OCI-LY1 (cell line): ENCODE measurements around the gene LGALS9C.
"Not testable (repeated sequence)": the region's sequence is repeated elsewhere in the genome, so short reads cannot be mapped to it uniquely, and the experiment has no call there.

Experiments used
- H2AFZ ChIP-seq: fragments of 200-600 bp; sonication (generic), shearing (Covaris generic); 2 replicates; pipeline ENCODE4 v1.6.0; 2014; ENCODE audit warnings: antibody characterized with exemption, mild to moderate bottlenecking, low read length
- H3F3A ChIP-seq: fragments of 200-600 bp; sonication (generic), shearing (Covaris generic); 2 replicates; pipeline ENCODE4 v1.6.0; 2014; ENCODE audit warnings: mild to moderate bottlenecking, antibody characterized with exemption, low read length, moderate library complexity; ENCODE audit not compliant: insufficient read depth
- H3K27ac ChIP-seq: fragments of 200-600 bp; sonication (generic); 2 replicates; pipeline ENCODE4 v1.5.1; 2014; ENCODE audit warnings: low read length, mixed run types, mild to moderate bottlenecking, low read depth; ENCODE audit not compliant: poor library complexity, severe bottlenecking
- H3K27me3 ChIP-seq: fragments of 200-600 bp; sonication (generic); 2 replicates; pipeline ENCODE4 v1.6.0; 2014; ENCODE audit warnings: antibody characterized with exemption, mild to moderate bottlenecking, low read length, moderate library complexity; ENCODE audit not compliant: insufficient read depth
- H3K36me3 ChIP-seq: fragments of 200-600 bp; sonication (generic); 2 replicates; pipeline ENCODE4 v1.6.1; 2014; ENCODE audit warnings: mild to moderate bottlenecking, antibody characterized with exemption, low read length, moderate library complexity, mixed read lengths; ENCODE audit not compliant: insufficient read depth
- H3K4me1 ChIP-seq: fragments of 200-600 bp; sonication (generic); 2 replicates; pipeline ENCODE4 v1.5.1; 2014; ENCODE audit warnings: mild to moderate bottlenecking, low read length, moderate library complexity; ENCODE audit not compliant: insufficient read depth, severe bottlenecking
- H3K4me2 ChIP-seq: fragments of 200-600 bp; sonication (generic), shearing (Covaris generic); 2 replicates; pipeline ENCODE4 v1.6.1; 2014; ENCODE audit warnings: low read length
- H3K4me3 ChIP-seq: fragments of 200-600 bp; sonication (generic); 2 replicates; pipeline ENCODE4 v1.5.1; 2014; ENCODE audit warnings: low read length, low read depth, mild to moderate bottlenecking, mixed read lengths; ENCODE audit not compliant: poor library complexity, severe bottlenecking
- H3K79me2 ChIP-seq: fragments of 200-600 bp; shearing (Covaris generic); 2 replicates; pipeline ENCODE4 v1.6.1; 2016; ENCODE audit warnings: mixed run types, low read length, mixed read lengths; ENCODE audit not compliant: insufficient read depth
- H3K9ac ChIP-seq: fragments of 200-600 bp; sonication (generic), shearing (Covaris generic); 2 replicates; pipeline ENCODE4 v1.6.1; 2014; ENCODE audit warnings: mild to moderate bottlenecking, low read length, mixed read lengths
- H3K9me2 ChIP-seq: fragments of 200-600 bp; sonication (generic), shearing (Covaris generic); 2 replicates; pipeline ENCODE4 v1.6.1; 2014; ENCODE audit warnings: low read depth, mild to moderate bottlenecking, low read length, mixed read lengths
- H3K9me3 ChIP-seq: fragments of 200-600 bp; shearing (Covaris generic); 2 replicates; pipeline ENCODE4 v1.6.1; 2014; ENCODE audit warnings: low read length, mixed read lengths
- H4K20me1 ChIP-seq: fragments of 200-600 bp; sonication (generic), shearing (Covaris generic); 2 replicates; pipeline ENCODE4 v1.6.0; 2016; ENCODE audit warnings: mild to moderate bottlenecking, low read length; ENCODE audit not compliant: insufficient read depth

LGALS9C gene

DNA sequence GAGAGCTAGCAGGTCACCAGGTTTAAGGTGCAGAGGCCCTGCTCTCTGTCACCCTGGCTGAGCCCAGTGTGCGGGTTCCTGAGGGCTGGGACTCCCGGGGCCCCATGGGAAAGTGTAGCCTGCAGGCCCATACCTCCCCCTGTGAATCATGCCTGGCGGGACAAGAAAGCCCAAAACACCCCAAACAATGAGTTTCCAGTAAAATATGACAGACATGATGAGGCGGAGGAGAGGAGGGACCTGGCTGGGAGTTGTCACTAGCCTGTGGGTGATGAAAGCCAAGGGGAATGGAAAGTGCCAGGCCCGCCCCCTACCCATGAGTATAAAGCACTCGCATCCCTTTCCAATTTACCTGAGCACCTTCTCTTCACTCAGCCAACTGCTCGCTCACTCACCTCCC, 26.8 kb upstream of the LGALS9C start:
- not testable (repeated sequence) for H3K27me3 ChIP-seq, H3K9ac ChIP-seq, H3K79me2 ChIP-seq, H3K36me3 ChIP-seq, H3K9me2 ChIP-seq, H3K9me3 ChIP-seq, H3F3A ChIP-seq, H3K4me3 ChIP-seq, H3K4me1 ChIP-seq, H4K20me1 ChIP-seq, H2AFZ ChIP-seq, H3K4me2 ChIP-seq, H3K27ac ChIP-seq

- not testable (repeated sequence) for H3K4me3 ChIP-seq, H4K20me1 ChIP-seq, H2AFZ ChIP-seq, H3K79me2 ChIP-seq, H3K9me3 ChIP-seq, H3F3A ChIP-seq, H3K9ac ChIP-seq, H3K36me3 ChIP-seq, H3K27ac ChIP-seq, H3K4me2 ChIP-seq, H3K27me3 ChIP-seq, H3K9me2 ChIP-seq, H3K4me1 ChIP-seq
These were observed 25.6 kb upstream of the LGALS9C start for GRCh38 chr17:18450998-18451397.

DNA sequence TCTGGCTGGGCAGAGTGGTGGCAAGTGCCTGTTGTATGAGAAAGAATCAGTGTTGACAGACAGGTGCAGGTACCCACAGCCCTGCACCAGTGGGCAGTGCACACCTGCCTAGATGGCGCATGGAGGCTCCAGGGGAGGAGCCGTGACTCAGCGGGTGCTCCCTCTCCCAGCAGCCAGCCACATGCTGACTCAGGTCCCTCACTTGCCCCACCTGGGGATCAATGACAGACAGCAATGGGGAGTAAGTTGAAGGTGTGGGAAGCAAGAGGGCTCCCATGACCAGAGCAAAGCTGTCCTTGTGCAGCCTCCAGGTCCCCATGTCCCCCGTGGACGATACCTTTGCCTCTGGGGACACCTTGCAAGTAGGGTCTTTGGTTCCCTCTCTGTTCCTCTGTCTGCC, 24.6 kb upstream of the LGALS9C start:
- H3K27ac ChIP-seq, H3K79me2 ChIP-seq, H3K36me3 ChIP-seq, H3K27me3 ChIP-seq, H2AFZ ChIP-seq, H3K4me1 ChIP-seq, H3K9me3 ChIP-seq, H4K20me1 ChIP-seq, H3K4me2 ChIP-seq, H3K9ac ChIP-seq, H3K9me2 ChIP-seq, H3K4me3 ChIP-seq, H3F3A ChIP-seq: not testable (repeated sequence)

DNA sequence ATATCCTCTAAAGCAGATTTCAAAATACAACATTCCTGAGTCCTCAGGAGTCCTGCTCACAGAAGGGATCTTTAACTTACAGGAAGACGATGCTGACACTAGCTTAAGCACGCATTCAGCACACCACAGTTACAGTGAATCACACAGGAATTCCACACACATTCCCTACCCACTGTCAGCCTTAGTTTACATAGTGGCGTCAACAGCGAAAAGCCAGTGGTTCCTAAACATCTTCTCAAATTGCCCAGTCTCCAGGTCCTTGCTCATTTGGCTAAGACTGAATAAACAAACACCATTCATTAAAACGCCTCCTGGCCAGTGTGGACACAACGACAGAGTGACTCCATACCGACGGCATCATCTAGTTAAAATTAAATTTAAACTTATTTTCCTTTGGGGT, 17.6 kb upstream of the LGALS9C start:
- H3K36me3 ChIP-seq, H3K27ac ChIP-seq, H3K4me1 ChIP-seq, H3K4me2 ChIP-seq, H3K9me2 ChIP-seq, H2AFZ ChIP-seq, H3K4me3 ChIP-seq, H3K9ac ChIP-seq, H3K27me3 ChIP-seq, H4K20me1 ChIP-seq, H3K9me3 ChIP-seq, H3K79me2 ChIP-seq, H3F3A ChIP-seq: not testable (repeated sequence)

- not testable (repeated sequence) for H2AFZ ChIP-seq, H3K4me3 ChIP-seq, H3K27me3 ChIP-seq, H3K9ac ChIP-seq, H3K9me3 ChIP-seq, H3K9me2 ChIP-seq, H3K4me1 ChIP-seq, H3F3A ChIP-seq, H3K36me3 ChIP-seq, H3K4me2 ChIP-seq, H4K20me1 ChIP-seq, H3K79me2 ChIP-seq, H3K27ac ChIP-seq
These were observed 12.6 kb upstream of the LGALS9C start for GRCh38 chr17:18463831-18464502.

- not testable (repeated sequence) for H4K20me1 ChIP-seq, H3K27ac ChIP-seq, H2AFZ ChIP-seq, H3K9me2 ChIP-seq, H3K9ac ChIP-seq, H3K36me3 ChIP-seq, H3F3A ChIP-seq, H3K4me2 ChIP-seq, H3K9me3 ChIP-seq, H3K4me1 ChIP-seq, H3K4me3 ChIP-seq, H3K79me2 ChIP-seq, H3K27me3 ChIP-seq
These were observed 10.2 kb upstream of the LGALS9C start for GRCh38 chr17:18466250-18466983.

DNA sequence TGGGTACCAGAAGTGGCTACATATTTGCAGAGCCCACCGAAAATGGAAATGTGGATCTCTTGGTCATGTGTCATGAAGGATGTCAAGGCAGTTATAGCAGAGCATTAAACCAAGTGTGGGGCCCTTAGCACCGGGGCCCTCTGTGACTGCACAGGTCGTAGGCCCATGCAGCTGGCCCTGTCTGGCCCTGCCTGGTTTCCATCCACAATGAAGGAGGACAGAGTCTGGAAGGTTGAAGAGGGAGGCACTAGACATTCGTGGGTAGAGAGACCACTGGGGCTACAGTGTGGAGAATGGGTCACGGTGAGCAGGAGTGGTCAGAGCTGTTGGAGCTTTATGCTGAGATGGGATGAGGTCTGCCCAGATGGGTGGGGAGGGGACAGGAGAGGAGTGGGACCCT, 9.6 kb upstream of the LGALS9C start:
- not testable (repeated sequence) for H3K9me2 ChIP-seq, H3K27me3 ChIP-seq, H3K79me2 ChIP-seq, H3F3A ChIP-seq, H2AFZ ChIP-seq, H3K9ac ChIP-seq, H3K27ac ChIP-seq, H3K4me2 ChIP-seq, H3K4me1 ChIP-seq, H4K20me1 ChIP-seq, H3K4me3 ChIP-seq, H3K36me3 ChIP-seq, H3K9me3 ChIP-seq
